ENCODE measurements around the gene RBM15. TPM values are rescaled to one million over a fixed set of nuclear protein-coding genes. Genes with fewer than 3 reads are reported as not detected.

RBM15 gene
- total and polyA plus RNA-seq, 2 of the 13 experiments (the other 11 are each of a cell fraction or from before 2014, with no cell fraction given) = 13.5 to 36.4 TPM

- in situ Hi-C loops (cut with HindIII; ENCODE audit: extremely low pct_ligation_motif_present, low pct_unique_long_range_greater_than_20kb) = loop anchor here (5.0 to 10.0 kb wide), 2 partner anchors 102 to 145 kb away; partner anchors contain the start of gene PROK1
- ChIA-PET CTCF (ENCODE audit: low intra/inter-chr PET ratio, low total read pairs) (interaction anchor here (0.9 kb wide), 1 partner anchor 102 kb away, joined by 3 read pairs; no protein-coding TSS in a partner anchor), POLR2A (interaction anchor here (1.0 kb wide), 1 partner anchor 26 kb away, joined by 3 read pairs; no protein-coding TSS in a partner anchor)
Observed at GRCh38 chr1:110309767-110310166, 29.4 kb upstream of the RBM15 start.

GRCh38 chr1:110310300-110310699 lies 28.9 kb upstream of the RBM15 start:
- no peaks in the 10 kb centered on the region for H3K79me2 ChIP-seq (ENCODE audit: insufficient read depth, low read length)
- no peak for DNase-seq (ENCODE audit: low spot score)
- H3K4me1 ChIP-seq (ENCODE audit: insufficient read depth, low read length) = peaks cover 8% of the 10 kb centered on the region; the same call in 1 of the 2 replicates
- no peak overlapping the region for H3K9ac ChIP-seq (ENCODE audit: insufficient read depth, low read depth, low read length)
- CTCF ChIA-PET (ENCODE audit: low intra/inter-chr PET ratio, low total read pairs) = interaction anchor here (0.9 kb wide), 1 partner anchor 102 kb away, joined by 3 read pairs; no protein-coding TSS in a partner anchor
- POLR2A ChIA-PET = interaction anchor here (1.0 kb wide), 1 partner anchor 25 kb away, joined by 3 read pairs; no protein-coding TSS in a partner anchor
- no peak overlapping the region for H3K27ac ChIP-seq (ENCODE audit: extremely low read length, insufficient read depth, low read length)
- intact Hi-C loops (cut with micrococcal nuclease; ENCODE audit: unreplicated experiment) = no loop called here
- H3K4me3 ChIP-seq (replicated peaks in 1 of 3; ENCODE audit: insufficient read depth in 1 of 3, low read depth in 2 of 3, low read length in 3 of 3) = no peak overlapping the region
- ATAC-seq = no peak
- no peaks in the 10 kb centered on the region for H3K9me3 ChIP-seq (ENCODE audit: low read length)
- H2AFZ ChIP-seq (ENCODE audit: low read length) = no peak overlapping the region
- no peaks in the 10 kb centered on the region for H3K36me3 ChIP-seq (replicated peaks in 1 of 2; ENCODE audit: control insufficient read depth in 1 of 2, insufficient read depth in 2 of 2, low read length in 2 of 2)
- BruUV-seq (replicated peaks) = no TSS peak
- peaks cover 0 to 5% of the 10 kb centered on the region in 2 experiments; a peak in 2 of 5 replicates for H3K27me3 ChIP-seq (ENCODE audit: control insufficient read depth in 1 of 2, insufficient read depth in 2 of 2, low read length in 2 of 2)
- no peaks in the 10 kb centered on the region for H4K20me1 ChIP-seq (ENCODE audit: insufficient read depth, low read length)
- no peak overlapping the region for H3K4me2 ChIP-seq (ENCODE audit: low read depth, low read length)
- WGBS (ENCODE audit: low lambda C conversion rate) = 35% methylated on average over 4 of the region's 7 CpGs
- FAIRE-seq = no peak
- in situ Hi-C loops (cut with HindIII; ENCODE audit: extremely low pct_ligation_motif_present, low pct_unique_long_range_greater_than_20kb) = loop anchor here (5.0 to 10.0 kb wide), 2 partner anchors 103 to 145 kb away; partner anchors contain the start of gene PROK1
- TF ChIP-seq ESRRA (CRISPR knock-in tag; IDR thresholded peaks at IDR 0.05; ENCODE audit: low read depth) = no peak
- no peak for TF ChIP-seq ZNF552 (CRISPR knock-in tag; IDR thresholded peaks at IDR 0.05; ENCODE audit: borderline replicate concordance)
- TF ChIP-seq HNF4G (IDR thresholded peaks at IDR 0.05; ENCODE audit: borderline replicate concordance, low read depth, low read length) = no peak
- TF ChIP-seq HNF4G (CRISPR knock-in tag; IDR thresholded peaks at IDR 0.05; ENCODE audit: borderline replicate concordance, low read depth) = no peak
- TF ChIP-seq ZMYM4 (CRISPR knock-in tag; IDR thresholded peaks at IDR 0.05) = no peak
- no peak for TF ChIP-seq HNRNPLL (IDR thresholded peaks at IDR 0.05; ENCODE audit: low read depth, low read length, poor library complexity, severe bottlenecking)
- TF ChIP-seq, protein P1, sequence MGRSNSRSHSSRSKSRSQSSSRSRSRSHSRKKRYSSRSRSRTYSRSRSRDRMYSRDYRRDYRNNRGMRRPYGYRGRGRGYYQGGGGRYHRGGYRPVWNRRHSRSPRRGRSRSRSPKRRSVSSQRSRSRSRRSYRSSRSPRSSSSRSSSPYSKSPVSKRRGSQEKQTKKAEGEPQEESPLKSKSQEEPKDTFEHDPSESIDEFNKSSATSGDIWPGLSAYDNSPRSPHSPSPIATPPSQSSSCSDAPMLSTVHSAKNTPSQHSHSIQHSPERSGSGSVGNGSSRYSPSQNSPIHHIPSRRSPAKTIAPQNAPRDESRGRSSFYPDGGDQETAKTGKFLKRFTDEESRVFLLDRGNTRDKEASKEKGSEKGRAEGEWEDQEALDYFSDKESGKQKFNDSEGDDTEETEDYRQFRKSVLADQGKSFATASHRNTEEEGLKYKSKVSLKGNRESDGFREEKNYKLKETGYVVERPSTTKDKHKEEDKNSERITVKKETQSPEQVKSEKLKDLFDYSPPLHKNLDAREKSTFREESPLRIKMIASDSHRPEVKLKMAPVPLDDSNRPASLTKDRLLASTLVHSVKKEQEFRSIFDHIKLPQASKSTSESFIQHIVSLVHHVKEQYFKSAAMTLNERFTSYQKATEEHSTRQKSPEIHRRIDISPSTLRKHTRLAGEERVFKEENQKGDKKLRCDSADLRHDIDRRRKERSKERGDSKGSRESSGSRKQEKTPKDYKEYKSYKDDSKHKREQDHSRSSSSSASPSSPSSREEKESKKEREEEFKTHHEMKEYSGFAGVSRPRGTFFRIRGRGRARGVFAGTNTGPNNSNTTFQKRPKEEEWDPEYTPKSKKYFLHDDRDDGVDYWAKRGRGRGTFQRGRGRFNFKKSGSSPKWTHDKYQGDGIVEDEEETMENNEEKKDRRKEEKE (IDR thresholded peaks at IDR 0.05) = no peak
- TF ChIP-seq FOXA3 (CRISPR knock-in tag; IDR thresholded peaks at IDR 0.05) = no peak
- TF ChIP-seq SSRP1 (CRISPR knock-in tag; IDR thresholded peaks at IDR 0.05) = no peak
- TF ChIP-seq, protein P2, sequence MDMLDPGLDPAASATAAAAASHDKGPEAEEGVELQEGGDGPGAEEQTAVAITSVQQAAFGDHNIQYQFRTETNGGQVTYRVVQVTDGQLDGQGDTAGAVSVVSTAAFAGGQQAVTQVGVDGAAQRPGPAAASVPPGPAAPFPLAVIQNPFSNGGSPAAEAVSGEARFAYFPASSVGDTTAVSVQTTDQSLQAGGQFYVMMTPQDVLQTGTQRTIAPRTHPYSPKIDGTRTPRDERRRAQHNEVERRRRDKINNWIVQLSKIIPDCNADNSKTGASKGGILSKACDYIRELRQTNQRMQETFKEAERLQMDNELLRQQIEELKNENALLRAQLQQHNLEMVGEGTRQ (IDR thresholded peaks at IDR 0.05; ENCODE audit: low read depth, low read length) = no peak
- TF ChIP-seq, protein P2 (CRISPR knock-in tag; IDR thresholded peaks at IDR 0.05; ENCODE audit: borderline replicate concordance) = no peak
- TF ChIP-seq SRSF4 (IDR thresholded peaks at IDR 0.05; ENCODE audit: low read depth, low read length, poor library complexity, severe bottlenecking) = no peak

More at GRCh38 chr1:110309767-110310166, 29.4 kb upstream of the RBM15 start:
- no peak for ATAC-seq
- peaks cover 0 to 5% of the 10 kb centered on the region in 2 experiments; a peak in 3 of 5 replicates for H3K27me3 ChIP-seq (ENCODE audit: control insufficient read depth in 1 of 2, insufficient read depth in 2 of 2, low read length in 2 of 2)
- H2AFZ ChIP-seq (ENCODE audit: low read length) = no peak overlapping the region
- H3K9ac ChIP-seq (ENCODE audit: insufficient read depth, low read depth, low read length) = no peak overlapping the region
- BruUV-seq (replicated peaks) = no TSS peak
- peaks cover 8% of the 10 kb centered on the region; the same call in 1 of the 2 replicates for H3K4me1 ChIP-seq (ENCODE audit: insufficient read depth, low read length)
- H3K36me3 ChIP-seq (replicated peaks in 1 of 2; ENCODE audit: control insufficient read depth in 1 of 2, insufficient read depth in 2 of 2, low read length in 2 of 2) = no peaks in the 10 kb centered on the region
- intact Hi-C loops (cut with micrococcal nuclease; ENCODE audit: unreplicated experiment) = no loop called here
- H3K27ac ChIP-seq (ENCODE audit: extremely low read length, insufficient read depth, low read length) = no peak overlapping the region
- H3K79me2 ChIP-seq (ENCODE audit: insufficient read depth, low read length) = no peaks in the 10 kb centered on the region
- 0% methylated on average over 3 of the region's 3 CpGs for WGBS (ENCODE audit: low lambda C conversion rate)
- TF ChIP-seq ZNF776 (CRISPR knock-in tag; IDR thresholded peaks at IDR 0.05) (no peak), MTF2 (CRISPR knock-in tag; IDR thresholded peaks at IDR 0.05; ENCODE audit: borderline replicate concordance) (no peak), TARDBP (CRISPR knock-in tag; IDR thresholded peaks at IDR 0.05) (no peak), ZNF430 (CRISPR knock-in tag; IDR thresholded peaks at IDR 0.05) (no peak), JUND (CRISPR knock-in tag; IDR thresholded peaks at IDR 0.05) (no peak)
- no peak overlapping the region for H3K4me3 ChIP-seq (replicated peaks in 1 of 3; ENCODE audit: insufficient read depth in 1 of 3, low read depth in 2 of 3, low read length in 3 of 3)
- DNase-seq (ENCODE audit: low spot score) = no peak
- H3K9me3 ChIP-seq (ENCODE audit: low read length) = no peaks in the 10 kb centered on the region
- no peaks in the 10 kb centered on the region for H4K20me1 ChIP-seq (ENCODE audit: insufficient read depth, low read length)
- no peak for FAIRE-seq
- H3K4me2 ChIP-seq (ENCODE audit: low read depth, low read length) = no peak overlapping the region

Measured in HepG2 (cell line).